ENCODE results near the gene SCAMP3. TPM values are rescaled to one million over a fixed set of nuclear protein-coding genes. Genes with fewer than 3 reads are reported as not detected.
"Not testable (repeated sequence)": the region's sequence is repeated elsewhere in the genome, so short reads cannot be mapped to it uniquely, and the experiment has no call there.

Gene SCAMP3
- total and polyA plus RNA-seq, 12 donors = 41.9 to 143 (median 94.1) TPM

GRCh38 chr1:155247667-155248553 is 14.2 kb downstream of the SCAMP3 start:
- Histone ChIP-seq H3K4me3 (no peak overlapping the region), H3K27ac (no peak overlapping the region), H3K27me3 (no peaks in the 10 kb centered on the region), H3K36me3 (replicated peaks in 1 of 2) (peaks cover 0 to 16% of the 10 kb centered on the region in 2 donors), H3K4me1 (replicated peaks in 1 of 2) (peaks cover 19 to 28% of the 10 kb centered on the region in 2 donors), H3K9me3 (replicated peaks in 1 of 3) (no peaks in the 10 kb centered on the region)
- WGBS, 4 donors = 91 to 93% (median 92%) methylated on average over 24 to 26 of the region's 26 CpGs
- intact Hi-C loops (cut with DNase I) = no loop called here
- DNase-seq = no peak
- TF ChIP-seq POLR2A (IDR thresholded peaks at IDR 0.05) (no peak), CTCF (IDR thresholded peaks at IDR 0.05) (no peak)

GRCh38 chr1:155246796-155247195 is 15.4 kb downstream of the SCAMP3 start:
- 94 to 98% (median 95%) methylated on average over 3 of the region's 3 CpGs for WGBS, 4 donors
- Histone ChIP-seq H3K4me1 (replicated peaks in 1 of 2) (peaks cover 19 to 31% of the 10 kb centered on the region in 2 donors), H3K36me3 (replicated peaks in 1 of 2) (peaks cover 0 to 16% of the 10 kb centered on the region in 2 donors)
- DNase-seq; H3K9me3 ChIP-seq (replicated peaks in 1 of 3); intact Hi-C loops (cut with DNase I); H3K27me3 ChIP-seq; H3K27ac ChIP-seq; H3K4me3 ChIP-seq: not testable (repeated sequence)

GRCh38 chr1:155245163-155245524 is 17.0 kb downstream of the SCAMP3 start:
- H3K27me3 ChIP-seq = no peaks in the 10 kb centered on the region
- peak overlapping the region in 4 of 5 donors; percentile 41 to 96 (median 87) for H3K27ac ChIP-seq
- no peak for TF ChIP-seq CTCF (IDR thresholded peaks at IDR 0.05)
- TF ChIP-seq POLR2A (IDR thresholded peaks at IDR 0.05) = no peak
- intact Hi-C loops (cut with DNase I) = no loop called here
- 56 to 66% (median 62%) methylated on average over 8 of the region's 8 CpGs for WGBS, 4 donors
- H3K9me3 ChIP-seq (replicated peaks in 1 of 3) = no peaks in the 10 kb centered on the region
- peaks cover 0 to 16% of the 10 kb centered on the region in 2 donors for H3K36me3 ChIP-seq (replicated peaks in 1 of 2)
- no peak for DNase-seq
- peaks cover 18 to 22% of the 10 kb centered on the region in 2 donors for H3K4me1 ChIP-seq (replicated peaks in 1 of 2)
- H3K4me3 ChIP-seq = peak overlapping the region in 2 of 4 donors; percentile 12 to 63

GRCh38 chr1:155244368-155245162 is 17.6 kb downstream of the SCAMP3 start:
- H3K4me1 ChIP-seq (replicated peaks in 1 of 2) = peaks cover 20 to 21% of the 10 kb centered on the region in 2 donors
- TF ChIP-seq POLR2A (IDR thresholded peaks at IDR 0.05) = peak; percentile 93 to 94
- TF ChIP-seq CTCF (IDR thresholded peaks at IDR 0.05) = peak in 5 of 6 experiments; percentile 46 to 98 (median 89)
- peak overlapping the region; percentile 84 to 96 (median 87) for H3K27ac ChIP-seq
- H3K9me3 ChIP-seq (replicated peaks in 1 of 3) = no peaks in the 10 kb centered on the region
- H3K4me3 ChIP-seq = peak overlapping the region in 3 of 4 donors; percentile 45 to 63 (median 49)
- H3K36me3 ChIP-seq (replicated peaks in 1 of 2) = peaks cover 0 to 16% of the 10 kb centered on the region in 2 donors
- intact Hi-C loops (cut with DNase I) = loop anchor here in 1 of 2 donors (5.0 kb wide), 1 partner anchor 37 kb away; the partner anchor contains the start of genes MTX1 and THBS3
- no peaks in the 10 kb centered on the region for H3K27me3 ChIP-seq
- DNase-seq = peak; percentile 95 to 99 (median 98)
- WGBS, 4 donors = 0 to 1% (median 0%) methylated on average over 43 to 53 of the region's 53 CpGs
